Left renal cortex interstitium (tissue), 4 donors: ENCODE results near the gene GTF2IRD1. TPM values are rescaled to one million over a fixed set of nuclear protein-coding genes. Genes with fewer than 3 reads are reported as not detected.

Experiments used
- DNase-seq, 4 donors: peaks; one replicate each; pipeline ENCODE4 v3.0.0-alpha.2; 2013; ENCODE audit warnings: low read depth in 4 of 4, low spot score in 2 of 4, missing footprints in 1 of 4
- polyA plus RNA-seq, 4 donors: library from polyadenylated mRNA; unstranded; fragments of 120-200 nt; gene quantifications; one replicate each; pipeline ENCODE4 v1.2.1, GENCODE V29; 2013; ENCODE audit not compliant: insufficient read length in 4 of 4

GTF2IRD1 gene
- polyA plus RNA-seq, 4 donors = 50.3 to 62.1 (median 55.4) TPM

DNA sequence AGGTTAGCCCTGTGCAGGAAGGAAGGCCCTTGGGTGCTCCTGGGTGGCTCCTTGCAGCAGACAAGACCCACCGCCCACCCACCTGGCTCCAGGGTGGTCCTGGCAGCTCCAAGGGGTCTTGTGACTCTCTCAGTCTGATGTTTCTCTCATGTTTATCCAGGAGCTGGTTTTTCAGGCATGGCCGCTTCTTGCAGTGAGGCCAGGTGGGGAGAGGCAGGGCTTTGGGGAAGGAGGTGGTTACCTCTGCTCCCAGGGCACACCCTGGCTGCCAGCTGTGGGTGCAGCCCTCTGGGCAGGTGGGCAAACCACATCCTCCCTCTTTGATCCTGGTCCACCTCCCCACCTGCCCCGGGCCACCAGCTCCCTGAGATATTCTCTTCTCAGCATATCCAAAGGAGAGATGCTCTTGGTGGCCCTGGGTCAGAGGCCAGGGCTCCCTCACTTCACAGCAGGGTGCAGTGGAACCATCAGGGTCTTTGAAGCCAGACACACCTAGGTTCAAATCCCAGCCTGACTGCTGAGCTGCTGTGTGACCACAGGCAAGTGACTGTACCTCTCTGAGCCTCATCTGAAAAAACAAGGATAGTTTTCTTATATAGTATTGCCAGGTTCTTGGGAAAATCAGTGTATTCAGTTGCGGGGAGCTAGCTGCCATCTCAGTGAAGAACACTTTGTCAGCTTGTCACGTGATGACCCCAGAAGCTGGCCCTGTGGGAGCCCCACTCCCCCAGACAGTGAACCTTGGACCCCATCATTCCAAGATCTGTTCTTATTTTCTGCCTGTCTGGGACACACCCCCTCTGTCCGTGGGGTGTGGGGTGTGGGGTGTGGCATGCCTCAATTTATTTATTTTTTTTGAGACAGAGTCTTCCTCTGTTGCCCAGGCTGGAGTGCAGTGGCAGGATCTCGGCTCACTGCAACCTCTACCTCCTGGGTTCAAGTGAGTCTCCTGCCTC is 11.5 kb downstream of the GTF2IRD1 start:
- DNase-seq = no peak

DNA sequence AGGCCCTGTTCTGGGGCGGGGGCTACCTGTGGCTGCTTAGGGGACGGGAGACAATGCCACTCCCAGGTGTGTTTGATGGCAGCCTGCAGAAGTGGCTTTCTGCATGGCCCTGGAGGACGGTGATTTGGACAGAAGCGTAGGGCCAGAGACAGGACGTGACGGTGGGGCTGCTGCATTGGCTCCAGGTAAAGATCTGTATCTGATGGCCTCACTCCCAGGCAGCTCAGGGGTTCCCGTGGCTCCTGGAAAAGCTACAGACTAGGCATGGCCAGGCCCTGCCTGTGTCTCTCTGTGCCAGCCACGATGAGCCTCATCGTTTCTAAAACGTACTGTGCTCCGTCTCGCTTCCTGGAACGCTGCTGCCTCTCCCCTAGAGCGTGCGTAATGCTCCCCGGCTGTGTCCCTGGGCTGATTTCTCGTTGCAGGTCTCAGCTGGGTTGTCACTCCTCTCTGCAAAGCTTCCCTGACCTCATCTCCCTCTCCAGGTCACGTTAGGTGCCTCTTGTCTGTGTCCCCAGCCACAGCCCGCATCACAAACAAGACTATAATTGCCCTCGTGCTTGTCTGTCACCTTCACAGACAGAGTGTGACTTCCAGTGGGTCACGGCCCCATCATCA is 12.6 kb downstream of the GTF2IRD1 start:
- no peak for DNase-seq

DNA sequence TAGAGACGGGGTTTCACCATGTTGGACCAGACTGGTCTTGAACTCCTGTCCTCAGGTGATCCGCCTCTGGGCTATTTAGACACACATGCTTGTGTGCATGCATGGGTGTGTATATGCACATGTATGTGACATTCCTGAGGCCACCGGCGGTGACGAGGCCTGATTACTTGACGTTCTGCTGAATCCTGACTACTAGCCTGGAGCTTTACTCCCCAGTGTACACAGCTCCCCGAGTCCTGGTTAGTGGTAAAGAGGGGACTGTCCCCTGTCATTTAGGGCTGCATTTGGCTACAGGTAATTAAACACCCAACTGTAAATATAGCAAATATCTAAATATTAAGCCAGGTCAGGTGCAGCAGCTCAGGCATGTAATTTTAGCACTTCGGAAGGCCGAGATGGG is 14.2 kb downstream of the GTF2IRD1 start:
- no peak for DNase-seq

DNA sequence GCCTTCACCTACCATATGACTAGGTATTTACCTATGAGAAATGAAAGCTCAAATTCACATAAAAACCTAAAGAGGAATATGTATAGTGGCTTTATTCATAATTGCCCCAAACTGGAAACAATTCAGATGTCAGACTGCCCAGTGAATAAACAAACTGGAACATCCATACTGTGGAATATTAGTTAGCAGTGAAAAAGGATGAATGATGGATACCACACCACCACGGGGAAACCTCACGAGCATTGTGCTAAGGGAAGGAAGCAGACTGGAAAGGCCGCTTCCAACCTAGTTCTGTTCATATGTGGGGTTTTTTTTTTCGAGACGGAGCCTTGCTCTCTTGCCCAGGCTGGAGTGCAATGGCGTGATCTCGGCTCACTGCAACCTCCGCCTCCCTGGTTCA is 16.8 kb downstream of the GTF2IRD1 start:
- DNase-seq = no peak

DNA sequence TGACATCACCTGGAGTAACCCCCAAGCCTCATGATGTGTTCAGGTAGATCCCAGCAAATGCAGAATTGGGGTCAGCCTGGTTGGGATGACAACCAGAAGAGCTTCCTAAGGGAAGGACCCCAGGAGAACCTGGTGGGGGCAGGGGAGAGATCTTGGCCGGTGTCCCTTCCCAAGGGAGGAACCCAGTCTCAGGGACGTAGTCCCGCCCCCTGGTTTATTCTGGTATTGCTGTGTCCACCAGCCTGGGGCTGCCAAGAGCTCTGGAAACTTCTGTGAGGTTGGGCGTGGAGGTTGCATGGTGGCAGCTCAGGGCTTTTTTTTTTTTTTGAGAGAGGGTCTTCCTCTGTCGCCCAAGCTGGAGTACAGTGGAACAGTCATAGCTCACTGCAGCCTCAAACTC is 19.4 kb downstream of the GTF2IRD1 start:
- no peak for DNase-seq

DNA sequence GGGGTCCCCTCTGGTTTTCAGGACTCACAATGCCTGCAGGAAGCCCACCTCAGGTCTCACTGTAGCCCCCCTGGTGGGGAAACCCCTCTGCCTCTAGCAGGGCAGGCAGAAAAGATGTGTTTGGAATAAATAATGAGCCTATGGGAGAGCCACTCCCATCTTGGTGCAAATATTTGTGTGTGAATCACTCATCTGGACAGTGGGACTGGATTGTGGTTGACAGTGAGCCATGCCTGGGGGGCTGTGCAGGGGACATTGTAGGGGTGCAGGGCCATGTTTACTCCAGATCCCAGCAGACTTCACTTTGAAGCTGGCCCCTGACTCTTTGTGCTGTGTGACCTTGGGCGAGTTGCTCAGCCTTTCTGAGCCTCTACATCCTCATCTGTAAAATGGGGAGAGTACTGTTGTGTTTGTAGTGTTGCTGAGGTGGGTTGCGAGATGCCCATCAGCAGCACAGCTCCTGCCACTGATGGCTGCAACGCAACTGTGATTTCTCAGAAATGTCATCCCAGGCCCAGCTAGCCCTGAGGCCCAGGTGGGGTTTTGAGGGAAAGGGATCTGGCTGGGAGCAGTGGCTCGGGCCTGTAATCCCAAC is 20.7 kb downstream of the GTF2IRD1 start:
- DNase-seq = no peak

DNA sequence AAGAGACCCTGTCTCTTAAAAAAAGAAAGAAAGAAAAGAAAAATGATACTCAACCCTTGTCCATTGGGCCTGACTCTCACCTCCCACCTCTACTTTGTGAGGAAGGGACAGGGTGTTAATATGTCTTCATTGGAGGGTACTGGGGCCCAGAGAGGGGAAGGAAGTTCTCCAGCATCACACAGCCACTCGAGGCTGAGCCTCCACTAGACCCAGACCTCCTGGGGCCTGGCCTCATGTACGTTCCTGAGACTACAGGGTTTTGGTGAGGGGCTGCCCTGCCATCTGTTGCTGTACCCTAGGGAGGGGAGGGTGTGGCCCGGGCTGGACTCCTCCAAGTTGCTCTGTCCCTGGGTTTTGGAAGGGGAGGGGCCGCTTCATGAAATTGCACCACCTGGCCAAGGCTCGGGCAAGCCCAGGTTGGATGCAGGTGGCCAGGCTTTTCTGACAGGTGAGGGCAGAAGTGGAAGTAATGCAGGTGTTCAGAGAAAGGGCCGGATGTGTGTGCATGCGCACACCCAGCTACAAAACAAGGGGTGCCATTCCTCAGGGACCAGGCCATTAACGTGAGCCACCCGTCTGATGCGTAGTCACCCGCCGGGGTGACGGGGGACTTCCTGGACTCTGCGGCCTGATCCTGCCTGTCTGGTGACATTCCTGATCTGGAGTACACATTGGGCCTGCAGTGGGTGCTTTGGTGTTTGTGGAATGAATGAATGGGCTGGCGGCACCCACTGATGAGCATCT is 21.7 kb downstream of the GTF2IRD1 start:
- DNase-seq = no peak

DNA sequence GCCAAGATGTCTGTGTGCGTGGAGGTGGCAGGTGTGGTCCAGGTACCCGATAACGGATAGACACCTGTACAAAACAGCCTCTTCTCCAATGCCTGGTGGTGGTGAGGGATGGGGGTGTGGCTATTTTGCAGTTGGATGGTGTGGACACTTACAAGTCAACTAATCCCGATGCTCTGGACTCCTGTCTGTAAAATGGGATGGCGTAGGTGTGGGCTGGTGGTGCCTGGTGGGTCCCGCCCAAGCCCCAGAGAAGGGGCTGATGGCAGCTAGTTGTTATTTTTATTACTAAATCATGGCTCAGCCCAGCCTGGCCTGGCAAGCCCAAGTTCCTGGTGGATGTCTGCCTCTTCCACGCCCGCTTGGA is 22.3 kb downstream of the GTF2IRD1 start:
- DNase-seq = no peak

DNA sequence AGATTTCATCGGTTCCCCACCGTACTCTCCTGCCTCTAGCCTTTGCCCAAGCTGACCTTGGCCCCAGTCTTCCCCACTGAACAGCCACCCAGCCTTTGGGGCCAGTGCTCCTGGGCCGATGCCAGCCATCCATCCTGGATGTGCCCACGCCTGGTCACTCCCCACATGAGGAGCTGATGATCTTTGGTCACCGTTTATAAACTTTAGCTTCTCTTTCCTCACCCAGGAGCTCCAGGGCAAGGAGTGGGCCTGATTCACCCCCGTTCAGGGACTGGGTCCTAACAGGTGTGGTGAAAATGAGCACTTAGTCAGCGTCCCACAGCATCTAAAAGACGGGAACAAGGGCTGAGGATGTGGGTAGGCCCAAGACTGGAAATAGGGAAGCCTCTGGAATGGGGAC is 22.9 kb downstream of the GTF2IRD1 start:
- no peak for DNase-seq

DNA sequence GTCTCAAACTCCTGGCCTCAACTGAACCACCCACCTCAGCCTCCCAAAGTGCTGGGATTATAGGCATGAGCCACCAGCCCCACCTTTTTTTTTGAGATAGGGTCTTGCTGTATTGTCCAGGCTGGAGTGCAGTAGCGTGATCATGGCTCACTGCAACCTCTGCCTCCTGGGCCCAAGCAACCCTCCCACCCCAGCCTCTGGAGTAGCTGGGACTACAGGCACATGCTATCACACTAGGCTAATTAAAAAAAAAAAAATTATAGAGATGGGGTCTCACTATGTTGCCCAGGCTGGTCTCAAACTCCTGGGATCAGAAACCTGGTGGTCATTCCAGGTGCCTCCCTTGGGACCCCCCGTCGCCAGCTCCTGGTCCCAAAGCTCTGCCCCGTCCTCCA is 25.0 kb downstream of the GTF2IRD1 start:
- DNase-seq = no peak

DNA sequence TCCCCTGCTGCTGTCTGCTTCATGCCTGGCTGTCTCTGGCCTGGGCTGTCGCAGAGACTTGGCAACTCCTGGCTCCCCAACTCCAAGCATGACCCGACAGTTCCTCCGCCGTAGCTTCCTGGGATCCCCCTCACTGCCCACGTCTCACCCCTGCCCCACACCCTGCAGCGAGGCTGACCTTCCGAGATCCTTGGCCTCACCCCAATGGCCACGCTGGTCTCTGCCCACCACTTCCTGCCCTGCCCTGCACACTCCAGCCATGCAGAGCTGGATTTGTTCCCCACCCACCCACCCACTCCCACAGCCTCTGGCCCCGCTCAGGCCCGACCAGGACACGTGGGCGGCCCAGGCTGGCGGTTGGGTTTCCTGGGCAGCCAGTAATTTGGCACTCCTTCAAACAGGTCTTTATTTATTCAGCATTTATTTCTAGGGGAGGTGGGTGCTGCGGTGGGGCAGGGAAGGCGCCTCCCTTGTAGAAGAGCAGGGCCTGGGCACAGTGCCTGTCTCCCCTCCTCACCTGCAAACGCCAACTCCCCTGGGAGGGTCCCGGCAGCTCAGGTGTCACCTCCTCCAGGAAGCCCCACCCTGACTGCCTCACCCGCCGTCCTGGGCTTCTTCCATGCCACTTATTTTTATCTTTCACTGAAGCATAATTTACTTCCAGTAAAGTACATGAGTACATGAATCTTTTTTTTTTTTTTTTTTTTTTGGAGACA is 25.5 kb downstream of the GTF2IRD1 start:
- no peak for DNase-seq

DNA sequence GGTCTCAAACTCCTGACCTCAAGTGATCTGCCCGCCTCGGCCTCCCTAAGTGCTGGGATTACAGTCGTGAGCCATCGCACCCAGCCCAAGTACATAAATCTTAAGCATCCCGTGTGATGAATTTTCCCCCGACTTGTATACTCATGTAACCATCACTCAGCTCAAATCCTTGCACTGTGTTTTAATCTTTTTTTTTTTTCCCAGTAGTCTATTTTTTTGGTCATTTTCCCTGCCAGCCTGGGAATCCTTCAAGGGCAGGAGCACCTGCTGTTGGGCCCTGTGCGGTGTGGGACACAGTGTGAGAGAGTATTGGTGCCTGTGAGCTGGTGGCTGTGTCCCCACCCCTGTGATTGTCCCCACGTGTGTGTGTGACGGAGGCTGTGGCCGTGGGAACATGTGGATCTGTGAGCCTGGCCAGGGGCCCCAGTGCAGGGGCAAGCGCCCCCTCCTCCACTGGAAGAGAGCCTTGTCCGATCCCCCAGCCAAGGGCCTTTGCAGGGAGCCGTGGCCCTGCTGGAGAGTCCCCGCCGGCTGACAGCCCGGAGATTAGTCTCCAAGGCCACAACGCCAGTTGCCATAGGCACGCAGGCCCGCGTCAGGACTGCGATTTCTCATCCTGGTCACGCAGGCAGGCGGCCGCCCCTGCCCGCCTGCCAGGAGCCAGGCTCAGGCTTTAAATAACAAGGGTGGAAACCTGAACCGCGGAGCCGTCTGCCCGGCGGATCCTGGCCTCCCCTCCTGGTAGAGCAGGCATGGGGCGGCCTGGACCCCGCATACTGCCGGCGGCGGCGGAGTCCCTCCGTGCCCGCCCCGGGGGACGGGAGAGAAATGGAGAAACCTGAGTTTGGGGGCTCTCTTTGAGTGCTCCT is 26.5 kb downstream of the GTF2IRD1 start:
- peak in 2 of 4 donors; percentile 70 to 75 for DNase-seq

DNA sequence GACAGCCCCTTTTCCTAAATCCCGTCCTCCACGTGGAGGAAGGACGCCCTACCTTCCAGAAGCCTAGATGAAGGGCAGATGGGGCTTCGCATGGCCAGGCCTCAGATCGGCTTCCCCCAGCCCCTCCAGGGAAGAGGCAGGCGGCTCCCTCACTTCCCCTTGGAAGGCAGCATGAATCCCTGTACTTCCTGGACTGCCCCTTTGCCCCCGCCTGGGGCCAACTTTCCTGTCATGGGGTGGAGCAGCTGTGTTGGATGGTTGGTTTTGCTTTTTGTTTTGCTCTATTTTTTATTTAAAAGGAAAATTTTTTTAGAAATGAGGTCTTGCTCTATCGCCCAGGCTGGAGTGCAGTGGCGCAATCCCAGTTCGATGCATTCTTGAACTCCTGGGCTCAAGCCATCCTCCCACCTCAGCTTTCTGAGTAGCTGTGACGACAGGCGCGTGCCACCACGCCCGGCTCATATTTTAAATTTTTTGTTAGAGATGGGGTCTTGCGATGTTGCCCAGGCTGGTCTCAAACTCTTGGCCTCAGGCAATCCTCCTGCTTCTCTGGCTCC is 27.2 kb downstream of the GTF2IRD1 start:
- DNase-seq = no peak

DNA sequence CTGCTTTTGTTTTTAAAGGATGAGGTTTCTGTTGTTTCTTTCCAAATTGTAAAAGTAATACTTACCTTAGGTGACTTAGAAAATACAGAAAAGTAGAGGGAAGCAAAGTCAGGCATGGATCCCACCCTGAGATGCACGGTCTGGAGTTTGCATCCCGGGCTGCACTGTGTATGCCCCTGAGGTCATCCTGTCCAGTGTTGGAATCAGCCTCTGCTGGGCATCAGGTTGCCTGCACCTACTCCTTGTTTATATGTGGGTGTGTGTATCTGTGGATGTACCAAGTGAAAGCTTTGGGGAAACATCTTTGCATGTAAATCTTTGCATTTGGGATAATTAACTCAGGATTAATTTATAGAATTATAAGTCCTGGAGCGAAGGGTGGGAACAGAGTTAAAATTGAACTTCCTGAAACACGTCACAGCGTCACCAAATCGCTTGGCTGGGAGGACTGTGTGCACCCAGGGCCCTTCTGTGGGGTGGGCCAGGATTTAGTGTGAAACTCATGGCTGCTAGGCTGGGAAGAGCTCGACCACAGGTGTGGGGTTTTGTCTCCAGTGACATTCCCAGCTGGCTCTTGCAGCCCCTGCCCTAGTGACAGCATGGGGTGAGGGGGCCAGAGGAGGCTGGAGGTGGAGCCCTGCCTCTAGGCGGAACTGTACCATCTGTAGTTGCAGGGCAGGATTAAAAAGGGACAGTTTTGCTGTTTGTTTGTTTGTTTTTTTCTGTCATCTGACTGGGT is 27.9 kb downstream of the GTF2IRD1 start:
- no peak for DNase-seq

DNA sequence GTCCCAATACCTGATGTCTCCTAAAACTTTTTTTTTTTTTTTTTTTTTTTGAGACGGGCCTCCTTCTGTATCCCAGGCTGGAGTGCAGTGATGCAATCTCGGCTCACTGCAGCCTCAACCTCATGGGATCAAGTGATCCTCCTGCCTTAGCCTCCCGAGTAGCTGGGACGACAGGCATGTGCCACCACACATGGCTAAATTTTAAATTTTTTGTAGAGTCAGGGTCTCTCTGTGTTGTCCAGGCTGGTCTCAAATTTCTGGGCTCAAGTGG is 28.4 kb downstream of the GTF2IRD1 start:
- DNase-seq = no peak

DNA sequence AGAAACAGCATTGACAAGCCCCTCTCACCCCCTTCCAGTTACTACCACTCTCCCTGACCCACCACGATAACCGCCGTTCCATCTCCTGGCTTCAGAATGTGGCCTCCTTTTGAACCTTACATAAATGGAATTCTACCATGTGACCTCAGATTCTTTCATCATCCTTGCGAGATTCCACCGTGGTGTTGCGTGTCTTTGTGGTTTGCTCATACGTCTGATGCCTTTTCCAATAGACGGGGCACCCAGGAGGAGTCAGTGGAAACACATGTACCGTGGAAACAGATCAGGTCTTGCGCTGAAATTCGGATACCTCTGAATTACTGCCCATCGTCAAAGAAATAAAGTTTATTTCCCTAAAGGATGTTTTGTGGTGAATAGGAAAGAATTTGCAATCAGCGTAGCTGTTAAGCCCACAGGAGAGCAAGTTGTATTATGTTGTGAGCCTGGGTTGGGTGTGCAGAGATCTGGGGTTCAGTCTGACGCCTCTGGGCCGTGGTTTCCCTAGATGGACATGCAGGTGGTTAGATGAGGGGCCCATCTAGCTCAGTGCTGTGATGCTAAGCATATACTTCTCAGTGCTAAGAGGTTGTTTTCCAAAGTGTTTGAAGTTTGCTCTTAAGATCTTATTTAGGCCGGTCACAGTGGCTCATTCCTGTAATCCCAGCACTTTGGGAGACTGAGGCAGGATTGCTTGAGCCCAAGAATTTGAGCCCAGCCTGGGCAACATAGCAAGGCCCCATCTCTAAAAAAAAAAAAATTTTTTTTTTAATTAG is 29.1 kb downstream of the GTF2IRD1 start:
- no peak for DNase-seq

DNA sequence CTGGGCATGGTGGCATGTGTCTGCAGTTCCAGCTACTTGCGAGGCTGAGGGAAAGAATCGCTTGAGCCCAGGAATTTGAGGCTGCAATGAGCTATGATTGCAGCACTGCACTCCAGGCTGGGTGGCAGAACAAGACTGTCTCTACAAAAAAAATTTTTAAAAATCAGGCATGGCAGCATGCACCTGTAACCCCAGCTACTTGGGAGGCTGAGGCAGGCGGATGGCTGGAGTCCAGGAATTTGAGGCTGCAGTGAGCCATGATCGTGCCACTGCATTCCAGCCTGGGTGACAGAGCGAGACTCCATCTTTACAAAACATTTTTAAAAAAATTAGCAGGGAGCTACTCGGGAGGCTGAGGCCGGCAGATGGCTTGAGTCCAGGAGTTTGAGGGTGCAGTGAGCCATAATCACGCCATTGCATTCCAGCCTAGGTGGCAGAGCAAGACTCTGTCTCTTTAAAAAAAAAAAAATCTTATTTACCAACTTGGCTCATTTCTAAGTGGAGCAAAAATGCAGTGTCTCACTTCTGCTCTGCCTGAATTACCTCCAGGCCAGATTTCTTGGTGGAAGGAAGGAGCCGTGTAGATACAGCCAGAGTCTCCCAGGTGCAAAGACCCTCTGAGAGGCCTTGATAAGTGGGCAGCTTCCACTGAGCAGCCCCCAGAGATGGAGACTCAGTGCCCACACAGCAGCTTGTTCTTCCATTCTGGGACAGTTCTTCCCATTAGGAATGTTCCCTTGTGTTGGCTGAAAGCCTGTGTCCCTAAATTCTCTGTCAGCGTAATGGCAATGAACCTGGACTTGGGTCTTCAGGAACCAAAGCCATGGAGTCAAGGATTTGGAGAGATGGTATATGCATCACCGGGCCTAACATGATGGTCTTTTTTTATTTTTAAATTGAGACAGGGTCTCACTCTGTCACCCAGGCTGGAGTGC is 30.0 kb downstream of the GTF2IRD1 start:
- DNase-seq = no peak
